ENCODE results near the gene MARCO.

GRCh38 chr2:119008108-119008507, 66.1 kb downstream of the MARCO start:
- no peak for TF ChIP-seq CTCF (IDR thresholded peaks at IDR 0.05)
- TF ChIP-seq POLR2A (IDR thresholded peaks at IDR 0.05), result no peak
